Body of pancreas (tissue), 4 donors: ENCODE measurements around the gene PGF.

Experiments
- CTCF ChIP-seq, 7 experiments: fragments of 450-650 bp in 4 of 7; fragments of 200-600 bp in 3 of 7; sonication (generic) in 3 of 7; IDR thresholded peaks; one replicate each; pipeline ENCODE4 v1.5.1; 2016 to 2019; ENCODE audit warnings: antibody characterized with exemption in 7 of 7
- POLR2A ChIP-seq, 3 donors: fragments of 450-650 bp; IDR thresholded peaks; one replicate each; pipeline ENCODE4 v1.6.1; 2016; ENCODE audit warnings: antibody characterized with exemption in 3 of 3, mild to moderate bottlenecking in 2 of 3

- TF ChIP-seq CTCF (IDR thresholded peaks at IDR 0.05) (no peak), POLR2A (IDR thresholded peaks at IDR 0.05) (no peak)
These were observed 48.0 kb upstream of the PGF start for GRCh38 chr14:75003250-75004027.
